Mesendoderm (in vitro differentiated cells): ENCODE data around the gene NXPE3.
"Not testable (repeated sequence)": the region's sequence is repeated elsewhere in the genome, so short reads cannot be mapped to it uniquely, and the experiment has no call there.

Source experiments
- DNase-seq: peaks from one replicate; pipeline ENCODE4 v3.0.0; 2013
- H2AK5ac ChIP-seq: 2 replicates; pipeline ENCODE4 v1.6.1; 2013; ENCODE audit warnings: low read length, inconsistent platforms
- H2BK120ac ChIP-seq: 2 replicates; pipeline ENCODE4 v1.6.1; 2013; ENCODE audit warnings: low read depth, mild to moderate bottlenecking, low read length, moderate library complexity, mixed read lengths
- H2BK15ac ChIP-seq: replicated peaks from 2 replicates; pipeline ENCODE4 v1.6.1; 2013; ENCODE audit warnings: low read depth, mild to moderate bottlenecking, moderate library complexity
- H2BK5ac ChIP-seq: 2 replicates; pipeline ENCODE4 v1.6.1; 2013; ENCODE audit warnings: low read length, inconsistent platforms
- H3K18ac ChIP-seq: 2 replicates; pipeline ENCODE4 v1.6.1; 2013; ENCODE audit warnings: mild to moderate bottlenecking, low read length, mixed read lengths
- H3K23ac ChIP-seq: one replicate; pipeline ENCODE4 v1.6.1; 2013; ENCODE audit warnings: low read length
- H3K27ac ChIP-seq: 2 replicates; pipeline ENCODE4 v1.5.1; 2013; ENCODE audit warnings: low read depth, mild to moderate bottlenecking, inconsistent platforms, low read length, moderate library complexity
- H3K27me3 ChIP-seq: 2 replicates; pipeline ENCODE4 v1.6.1; 2013; ENCODE audit warnings: low read length, control low read depth, mild to moderate bottlenecking, inconsistent platforms; ENCODE audit not compliant: insufficient read depth, poor library complexity
- H3K36me3 ChIP-seq: 2 replicates; pipeline ENCODE4 v1.6.1; 2013; ENCODE audit warnings: low read length, inconsistent platforms; ENCODE audit not compliant: control insufficient read depth, insufficient read depth
- H3K4ac ChIP-seq: one replicate; pipeline ENCODE4 v1.6.1; 2013; ENCODE audit warnings: low read depth, mild to moderate bottlenecking, low read length, moderate library complexity
- H3K4me1 ChIP-seq: 2 replicates; pipeline ENCODE4 v1.6.1; 2013; ENCODE audit warnings: low read depth, low read length, inconsistent platforms; ENCODE audit not compliant: control insufficient read depth
- H3K4me2 ChIP-seq: 2 replicates; pipeline ENCODE4 v1.6.1; 2013; ENCODE audit warnings: low read length
- H3K4me3 ChIP-seq: 2 replicates; pipeline ENCODE4 v1.5.1; 2013; ENCODE audit warnings: mild to moderate bottlenecking, low read length
- H3K56ac ChIP-seq: one replicate; pipeline ENCODE4 v1.6.1; 2013; ENCODE audit warnings: low read length
- H3K79me1 ChIP-seq: 2 replicates; pipeline ENCODE4 v1.6.1; 2013; ENCODE audit warnings: low read length, inconsistent platforms
- H3K79me2 ChIP-seq: 2 replicates; pipeline ENCODE4 v1.6.1; 2013; ENCODE audit warnings: mild to moderate bottlenecking, low read length; ENCODE audit not compliant: control insufficient read depth, insufficient read depth
- H3K9ac ChIP-seq: 2 replicates; pipeline ENCODE4 v1.6.1; 2013; ENCODE audit warnings: low read length, inconsistent platforms
- H4K5ac ChIP-seq: one replicate; pipeline ENCODE4 v1.6.1; 2013; ENCODE audit warnings: low read length
- H4K8ac ChIP-seq: one replicate; pipeline ENCODE4 v1.6.1; 2013; ENCODE audit warnings: low read depth, mild to moderate bottlenecking, control low read depth, low read length, moderate library complexity
- WGBS: extraction: QIAGEN DNeasy Blood & Tissue Kit; methylation state at CpG from one replicate; pipeline ENCODE4 v1.1.7; 2013; ENCODE audit warnings: low lambda C conversion rate, missing lambda C conversion rate; ENCODE audit not compliant: insufficient coverage; ENCODE audit errors: extremely low coverage; 5-methylcytosine and 5-hydroxymethylcytosine counted together

The NXPE3 gene

GRCh38 chr3:101777745-101778281 is 1.2 kb upstream of the NXPE3 start:
- not testable (repeated sequence) for H3K36me3 ChIP-seq, H3K4me2 ChIP-seq, H3K79me2 ChIP-seq, H3K23ac ChIP-seq, H3K27ac ChIP-seq, H3K56ac ChIP-seq, H3K4me3 ChIP-seq, H4K8ac ChIP-seq, H4K5ac ChIP-seq, H3K4me1 ChIP-seq, H3K4ac ChIP-seq, H3K79me1 ChIP-seq, H2AK5ac ChIP-seq, H3K27me3 ChIP-seq, H2BK15ac ChIP-seq, H2BK120ac ChIP-seq, H3K9ac ChIP-seq, H3K18ac ChIP-seq, H2BK5ac ChIP-seq, DNase-seq
- WGBS, result no CpG with 5 or more reads among the region's 6 CpGs

- Histone ChIP-seq H2BK120ac (no peak overlapping the region), H3K4me1 (no peaks in the 10 kb centered on the region), H3K27me3 (no peaks in the 10 kb centered on the region), H3K9ac (peak overlapping the region; percentile 69), H2AK5ac (no peak overlapping the region), H4K8ac (no peak overlapping the region), H3K27ac (no peak overlapping the region), H3K4me2 (peak overlapping the region; percentile 54), H2BK5ac (no peak overlapping the region), H3K4ac (peak overlapping the region; percentile 17), H3K23ac (no peak overlapping the region), H3K18ac (no peak overlapping the region), H3K36me3 (peaks cover 1% of the 10 kb centered on the region), H3K4me3 (no peak overlapping the region), H3K79me1 (no peaks in the 10 kb centered on the region), H4K5ac (no peak overlapping the region), H3K56ac (peak overlapping the region; percentile 84), H2BK15ac (no peak overlapping the region), H3K79me2 (peaks cover 2% of the 10 kb centered on the region)
- no peak for DNase-seq
- no CpG with 5 or more reads among the region's 21 CpGs for WGBS
These were observed 495 bp upstream of the NXPE3 start for GRCh38 chr3:101778385-101779046.

GRCh38 chr3:101779822-101780381 is 891 bp downstream of the NXPE3 start:
- no peaks in the 10 kb centered on the region for H3K79me1 ChIP-seq
- H2BK5ac ChIP-seq, result no peak overlapping the region
- H3K4me1 ChIP-seq, result no peaks in the 10 kb centered on the region
- H3K79me2 ChIP-seq, result peaks cover 2% of the 10 kb centered on the region
- H3K56ac ChIP-seq, result peak overlapping the region; percentile 6
- no peak overlapping the region for H2BK120ac ChIP-seq
- no peak overlapping the region for H3K18ac ChIP-seq
- no peaks in the 10 kb centered on the region for H3K27me3 ChIP-seq
- no CpG with 5 or more reads among the region's 9 CpGs for WGBS
- no peak overlapping the region for H2BK15ac ChIP-seq
- peak overlapping the region; percentile 13 for H3K4me3 ChIP-seq
- H4K5ac ChIP-seq, result no peak overlapping the region
- peak overlapping the region; percentile 20 for H3K9ac ChIP-seq
- H3K36me3 ChIP-seq, result peaks cover 9% of the 10 kb centered on the region
- no peak overlapping the region for H3K27ac ChIP-seq
- peak overlapping the region; percentile 10 for H3K4me2 ChIP-seq
- peak overlapping the region; percentile 50 for H3K4ac ChIP-seq
- no peak overlapping the region for H2AK5ac ChIP-seq
- DNase-seq, result no peak
- no peak overlapping the region for H4K8ac ChIP-seq
- no peak overlapping the region for H3K23ac ChIP-seq

GRCh38 chr3:101780661-101781060 is 1.6 kb downstream of the NXPE3 start:
- Histone ChIP-seq H4K5ac (no peak overlapping the region), H3K4me3 (no peak overlapping the region), H3K18ac (no peak overlapping the region), H3K23ac (no peak overlapping the region), H3K4me1 (no peaks in the 10 kb centered on the region), H3K27ac (no peak overlapping the region), H3K4me2 (no peak overlapping the region), H2BK5ac (no peak overlapping the region), H3K79me1 (no peaks in the 10 kb centered on the region), H3K79me2 (peaks cover 2% of the 10 kb centered on the region), H4K8ac (no peak overlapping the region), H3K4ac (no peak overlapping the region), H3K9ac (peak overlapping the region; percentile 38), H2BK15ac (no peak overlapping the region), H2BK120ac (no peak overlapping the region), H3K56ac (peak overlapping the region; percentile 67), H3K36me3 (peaks cover 12% of the 10 kb centered on the region), H2AK5ac (no peak overlapping the region), H3K27me3 (no peaks in the 10 kb centered on the region)
- WGBS, result no CpG with 5 or more reads among the region's 2 CpGs
- peak; percentile 57 for DNase-seq

GRCh38 chr3:101781166-101781565 is 2.2 kb downstream of the NXPE3 start:
- no peak overlapping the region for H3K18ac ChIP-seq
- no peak overlapping the region for H3K4ac ChIP-seq
- no peak overlapping the region for H4K8ac ChIP-seq
- H3K27ac ChIP-seq, result no peak overlapping the region
- no peak overlapping the region for H3K4me2 ChIP-seq
- no peak for DNase-seq
- H3K79me1 ChIP-seq, result no peaks in the 10 kb centered on the region
- no peak overlapping the region for H3K9ac ChIP-seq
- peaks cover 12% of the 10 kb centered on the region for H3K36me3 ChIP-seq
- H2BK5ac ChIP-seq, result no peak overlapping the region
- no peak overlapping the region for H3K4me3 ChIP-seq
- H2AK5ac ChIP-seq, result no peak overlapping the region
- no peak overlapping the region for H3K56ac ChIP-seq
- no peak overlapping the region for H4K5ac ChIP-seq
- H3K4me1 ChIP-seq, result no peaks in the 10 kb centered on the region
- H3K23ac ChIP-seq, result no peak overlapping the region
- peaks cover 2% of the 10 kb centered on the region for H3K79me2 ChIP-seq
- no peak overlapping the region for H2BK120ac ChIP-seq
- H3K27me3 ChIP-seq, result no peaks in the 10 kb centered on the region
- H2BK15ac ChIP-seq, result no peak overlapping the region
